Heart right ventricle (tissue), 16 donors: ENCODE data around the gene HSFX2. TPM values are rescaled to one million over a fixed set of nuclear protein-coding genes. Genes with fewer than 3 reads are reported as not detected.

Experiments used
- ATAC-seq, 8 donors: fragments of 200-7000 bp; cut with Tn5 transposase; one replicate each; pipeline ENCODE4 v1.9.1; 2020; ENCODE audit warnings: mild to moderate bottlenecking in 8 of 8, moderate library complexity in 8 of 8, moderate number of reproducible peaks in 1 of 8
- DNase-seq, 2 donors: peaks; one replicate each; pipeline ENCODE4 v3.0.0-alpha.2; 2020
- H3K27ac ChIP-seq, 10 donors: fragments of 200-600 bp; sonication (generic) in 2 of 10; one replicate each; pipeline versions ENCODE4 v1.5.0 to v1.8.0; 2020 to 2022; ENCODE audit warnings: mild to moderate bottlenecking in 3 of 10
- H3K27me3 ChIP-seq, 7 donors: fragments of 200-600 bp; one replicate each; pipeline ENCODE4 v1.8.0; 2021 to 2022; ENCODE audit warnings: mild to moderate bottlenecking in 2 of 7
- H3K36me3 ChIP-seq, 9 donors: fragments of 200-600 bp; sonication (generic) in 1 of 9; one replicate each; pipeline versions ENCODE4 v1.5.0 to v1.8.0; 2020 to 2022; ENCODE audit warnings: mild to moderate bottlenecking in 2 of 9
- H3K4me1 ChIP-seq, 9 donors: fragments of 200-600 bp; sonication (generic) in 1 of 9; one replicate each; pipeline versions ENCODE4 v1.5.0 to v1.8.0; 2020 to 2022; ENCODE audit warnings: mild to moderate bottlenecking in 4 of 9
- H3K4me3 ChIP-seq, 10 donors: fragments of 200-600 bp; sonication (generic) in 2 of 10; one replicate each; pipeline versions ENCODE4 v1.5.0 to v1.8.0; 2020 to 2022; ENCODE audit warnings: mild to moderate bottlenecking in 7 of 10, moderate library complexity in 2 of 10
- H3K9me3 ChIP-seq, 11 donors: fragments of 200-600 bp in 10 of 11; sonication (generic) in 2 of 11; one replicate each; pipeline versions ENCODE4 v1.5.0 to v1.8.0; 2013 to 2022; ENCODE audit warnings: mild to moderate bottlenecking in 2 of 11, control low read depth in 1 of 11, moderate library complexity in 1 of 11
- WGBS, 2 donors: extraction: QIAGEN DNeasy Blood & Tissue Kit; methylation state at CpG; one replicate each; pipeline ENCODE4 v1.1.7; 2013; ENCODE audit warnings: inconsistent platforms in 1 of 2; 5-methylcytosine and 5-hydroxymethylcytosine counted together
- intact Hi-C, 10 donors: fragments of 100-400 bp; cut with DNase I; formaldehyde crosslinking; loops; one replicate each; pipeline versions ENCODE4 v1.11.1 to v1.14.2; 2022
- polyA plus RNA-seq, 2 donors: library from polyadenylated mRNA; stranded (reverse); fragments of 200-250 nt; gene quantifications; one replicate each; pipeline ENCODE4 v1.2.3, GENCODE V29; 2013
- total RNA-seq, 10 donors: library from RNA; stranded (reverse); fragmentation: NEBNext Ultra II Directional in 3 of 10; extraction: Animal tissue kit (Norgen Biotek cat#: 25700) in 3 of 10; gene quantifications; one replicate each; pipeline versions ENCODE4 v1.2.1 to v1.2.4, GENCODE V29; 2021 to 2023
- TF ChIP-seq, protein P1 (sequence below), 9 donors: fragments of 200-600 bp; sonication (generic) in 2 of 9; IDR thresholded peaks; one replicate each; pipeline versions ENCODE4 v1.5.0 to v1.8.0; 2021 to 2022; ENCODE audit warnings: antibody characterized with exemption in 9 of 9, mild to moderate bottlenecking in 5 of 9, moderate library complexity in 1 of 9
- donor health status: Arrhythmogenic right ventricular cardiomyopathy.
- donor health status: ischemic (EF 13 %, LVEDD 7.1; RV severe dilation, severe dysfunction).
- donor health status: healthy with polysubstance abuse.
- donor health status: DM: no; HTN: yes; CAD: no.
- donor health status: DM: no; HTN: no; CAD: no.
- donor health status: ischemic (EF 25% LVEDD 6.9; RV normal size, moderate dysfunction).
- donor health status: ischemic (EF 25% LVEDD 5.7; RV mildly dilated, moderate dysfunction).
- donor health status: healthy.
- donor health status: DM: yes; HTN: yes; CAD: no.
- donor health status: Ischemic cardiomyopathy.
- donor health status: ischemic (EF 35%, LVEDD 5.7; RV mildly dilated, moderate dysfunction).
- donor health status: nonischemic (EF 11% LVEDD 7.7; RV severe dilation, severe dysfunction).
- donor health status: DM: yes; HTN: yes; CAD: no.
- donor health status: PGD.
- donor health status: ischemic (EF 29% LVEDD 5.4; RV normal size, mild dysfunction).
- donor health status: nonischemic (EF 23%, LVEDD 6.1; RV moderate dilation, normal function).

The HSFX2 gene
- total and polyA plus RNA-seq, 12 donors = 0.22 to 2.3 (median 0.87) TPM; not detected in 4

DNA sequence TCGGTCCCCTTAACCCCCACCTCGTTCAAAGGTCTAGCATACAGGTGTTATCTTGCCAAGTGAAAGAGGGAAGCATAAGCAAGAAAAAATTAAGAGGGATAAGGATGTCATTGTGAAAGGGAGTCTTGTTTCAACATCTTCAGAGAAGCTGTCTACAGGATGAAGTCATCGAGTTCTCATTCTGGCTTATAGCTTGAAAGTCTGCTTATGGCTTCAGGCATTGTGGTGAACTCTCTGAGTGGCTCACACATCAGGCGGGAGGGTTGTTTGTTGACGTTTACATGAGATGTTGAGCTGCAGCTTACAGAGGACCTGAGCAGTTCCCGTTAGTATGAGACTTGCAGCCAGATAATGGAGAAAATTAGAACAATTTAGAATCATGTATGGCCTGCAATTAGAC is 24.4 kb downstream of the HSFX2 start:
- TF ChIP-seq, protein P1, sequence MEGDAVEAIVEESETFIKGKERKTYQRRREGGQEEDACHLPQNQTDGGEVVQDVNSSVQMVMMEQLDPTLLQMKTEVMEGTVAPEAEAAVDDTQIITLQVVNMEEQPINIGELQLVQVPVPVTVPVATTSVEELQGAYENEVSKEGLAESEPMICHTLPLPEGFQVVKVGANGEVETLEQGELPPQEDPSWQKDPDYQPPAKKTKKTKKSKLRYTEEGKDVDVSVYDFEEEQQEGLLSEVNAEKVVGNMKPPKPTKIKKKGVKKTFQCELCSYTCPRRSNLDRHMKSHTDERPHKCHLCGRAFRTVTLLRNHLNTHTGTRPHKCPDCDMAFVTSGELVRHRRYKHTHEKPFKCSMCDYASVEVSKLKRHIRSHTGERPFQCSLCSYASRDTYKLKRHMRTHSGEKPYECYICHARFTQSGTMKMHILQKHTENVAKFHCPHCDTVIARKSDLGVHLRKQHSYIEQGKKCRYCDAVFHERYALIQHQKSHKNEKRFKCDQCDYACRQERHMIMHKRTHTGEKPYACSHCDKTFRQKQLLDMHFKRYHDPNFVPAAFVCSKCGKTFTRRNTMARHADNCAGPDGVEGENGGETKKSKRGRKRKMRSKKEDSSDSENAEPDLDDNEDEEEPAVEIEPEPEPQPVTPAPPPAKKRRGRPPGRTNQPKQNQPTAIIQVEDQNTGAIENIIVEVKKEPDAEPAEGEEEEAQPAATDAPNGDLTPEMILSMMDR (IDR thresholded peaks at IDR 0.05) = no peak
- no peak overlapping the region for H3K27ac ChIP-seq
- H3K4me1 ChIP-seq = peaks cover 0 to 7% (median 0%) of the 10 kb centered on the region in 9 donors
- WGBS, 2 donors = 62% methylated on average over 6 of the region's 6 CpGs; no CpG with 5 or more reads in 1 of the 2 donors
- no peak overlapping the region for H3K4me3 ChIP-seq
- intact Hi-C loops = no loop called here
- H3K36me3 ChIP-seq = no peaks in the 10 kb centered on the region
- H3K27me3 ChIP-seq = no peaks in the 10 kb centered on the region
- no peaks in the 10 kb centered on the region for H3K9me3 ChIP-seq
- ATAC-seq (no peak), DNase-seq (no peak)

- H3K4me1 ChIP-seq = peaks cover 0 to 7% (median 0%) of the 10 kb centered on the region in 9 donors
- intact Hi-C loops = loop anchor here in 1 of 10 donors (10.0 kb wide), 1 partner anchor 65 kb away; the partner anchor contains the start of gene TMEM185A
- TF ChIP-seq, protein P1 (IDR thresholded peaks at IDR 0.05) = no peak
- no peak for ATAC-seq
- no peaks in the 10 kb centered on the region for H3K9me3 ChIP-seq
- H3K27me3 ChIP-seq = no peaks in the 10 kb centered on the region
- H3K4me3 ChIP-seq = no peak overlapping the region
- DNase-seq = no peak
- peak overlapping the region in 2 of 10 donors; percentile 3 to 13 for H3K27ac ChIP-seq
- H3K36me3 ChIP-seq = no peaks in the 10 kb centered on the region
- WGBS, 2 donors = 56% methylated on average over 2 of the region's 2 CpGs; no CpG with 5 or more reads in 1 of the 2 donors
Measured at GRCh38 chrX:149569770-149570169, 25.3 kb downstream of the HSFX2 start.

GRCh38 chrX:149568701-149569296 is 26.3 kb downstream of the HSFX2 start:
- no peaks in the 10 kb centered on the region for H3K36me3 ChIP-seq
- intact Hi-C loops = loop anchor here in 1 of 10 donors (10.0 kb wide), 1 partner anchor 66 kb away; the partner anchor contains the start of gene TMEM185A
- H3K4me3 ChIP-seq = no peak overlapping the region
- TF ChIP-seq, protein P1 (IDR thresholded peaks at IDR 0.05) = no peak
- WGBS, 2 donors = 65% methylated on average over 5 of the region's 5 CpGs; no CpG with 5 or more reads in 1 of the 2 donors
- H3K27me3 ChIP-seq = no peaks in the 10 kb centered on the region
- DNase-seq (no peak), ATAC-seq (peak in 5 of 8 donors; percentile 41 to 80 (median 64))
- H3K27ac ChIP-seq = peak overlapping the region in 4 of 10 donors; percentile 13 to 56 (median 32)
- H3K4me1 ChIP-seq = peaks cover 0 to 7% (median 0%) of the 10 kb centered on the region in 9 donors
- H3K9me3 ChIP-seq = no peaks in the 10 kb centered on the region

- intact Hi-C loops = loop anchor here in 1 of 10 donors (10.0 kb wide), 1 partner anchor 67 kb away; the partner anchor contains the start of gene TMEM185A
- no peak for DNase-seq
- 86% methylated on average over 7 of the region's 7 CpGs; no CpG with 5 or more reads in 1 of the 2 donors for WGBS, 2 donors
- TF ChIP-seq, protein P1 (IDR thresholded peaks at IDR 0.05) = no peak
- Histone ChIP-seq H3K27ac (no peak overlapping the region), H3K27me3 (no peaks in the 10 kb centered on the region), H3K36me3 (no peaks in the 10 kb centered on the region), H3K4me1 (peaks cover 0 to 7% (median 0%) of the 10 kb centered on the region in 9 donors), H3K4me3 (no peak overlapping the region), H3K9me3 (no peaks in the 10 kb centered on the region)
- ATAC-seq = no peak
Measured at GRCh38 chrX:149567621-149568417, 27.3 kb downstream of the HSFX2 start.
